Endothelial cell of umbilical vein (primary cell): ENCODE data around the gene FZD2. TPM values are rescaled to one million over a fixed set of nuclear protein-coding genes. Genes with fewer than 3 reads are reported as not detected.

Experiments used
- BruUV-seq: library from RNA; stranded (reverse); fragments of 400-500 nt; replicated peaks from 2 replicates; lab custom pipeline; 2021; lab: Mats Ljungman, UMichigan
- CTCF ChIA-PET: fragments of 300-600, 350-600 bp; sonication (Branson Sonifier 250); formaldehyde crosslinking; loops from one replicate; lab custom pipeline; 2021; ENCODE audit warnings: antibody characterized with exemption, inconsistent platforms; lab: Charles Lee
- POLR2A ChIA-PET: fragments of 300-600, 350-600 bp; sonication (Branson Sonifier 250); formaldehyde crosslinking; loops from one replicate; lab custom pipeline; 2021; ENCODE audit warnings: antibody characterized with exemption, inconsistent platforms; lab: Charles Lee
- DNase-seq: peaks from one replicate; pipeline ENCODE4 v3.0.0-alpha.2; 2011; ENCODE audit warnings: low read depth, low spot score
- FAIRE-seq: peaks from 2 replicates; lab custom pipeline; 2011; peaks lifted over from hg19 to GRCh38; lab: Jason Lieb, UNC
- H2AFZ ChIP-seq: 2 replicates; pipeline ENCODE4 v1.6.0; 2012; ENCODE audit warnings: low read depth, low read length, control low read depth, inconsistent platforms
- H3K27ac ChIP-seq: 2 replicates; pipeline ENCODE4 v1.5.1; 2011; ENCODE audit warnings: low read depth, mild to moderate bottlenecking, control low read depth, low read length, moderate library complexity; ENCODE audit not compliant: insufficient read depth
- H3K27me3 ChIP-seq, 2 experiments: 2 replicates each; pipeline versions ENCODE4 v1.6.0 to v1.6.1; 2011; ENCODE audit warnings: low read length in 2 of 2, mixed read lengths in 1 of 2; ENCODE audit not compliant: control insufficient read depth in 2 of 2, insufficient read depth in 2 of 2
- H3K36me3 ChIP-seq, 2 experiments: 2 replicates in 1 of 2; 3 replicates in 1 of 2; pipeline ENCODE4 v1.5.1; 2011; ENCODE audit warnings: low read length in 2 of 2, mild to moderate bottlenecking in 1 of 2, moderate library complexity in 1 of 2; ENCODE audit not compliant: control insufficient read depth in 2 of 2, insufficient read depth in 2 of 2; ENCODE audit errors: extremely low read depth in 1 of 2
- H3K4me1 ChIP-seq: 3 replicates; pipeline ENCODE4 v1.5.1; 2011; ENCODE audit warnings: mild to moderate bottlenecking, low read length; ENCODE audit not compliant: control insufficient read depth, insufficient read depth; ENCODE audit errors: extremely low read depth
- H3K4me2 ChIP-seq: 2 replicates; pipeline ENCODE4 v1.6.1; 2011; ENCODE audit warnings: low read length, control low read depth, mixed read lengths; ENCODE audit not compliant: insufficient read depth
- H3K4me3 ChIP-seq, 3 experiments: fragments of 200-600 bp in 1 of 3; sonication (generic), shearing (Covaris generic) in 1 of 3; replicated peaks in 1 of 3; 2 replicates each; pipeline ENCODE4 v1.5.1; 2011 to 2016; ENCODE audit warnings: control low read depth in 3 of 3, low read length in 3 of 3, mild to moderate bottlenecking in 2 of 3, inconsistent platforms in 1 of 3, low read depth in 1 of 3, moderate library complexity in 1 of 3; ENCODE audit not compliant: insufficient read depth in 1 of 3
- H3K79me2 ChIP-seq: 2 replicates; pipeline ENCODE4 v1.6.0; 2012; ENCODE audit warnings: low read length, inconsistent platforms; ENCODE audit not compliant: control insufficient read depth, insufficient read depth
- H3K9ac ChIP-seq: replicated peaks from 2 replicates; pipeline ENCODE3; 2011; ENCODE audit warnings: low read length, control low read depth; ENCODE audit not compliant: insufficient read depth; ENCODE audit errors: extremely low read depth
- H3K9me1 ChIP-seq: replicated peaks from 3 replicates; pipeline ENCODE4 v1.6.0; 2011; ENCODE audit warnings: mild to moderate bottlenecking, low read length; ENCODE audit not compliant: control insufficient read depth, insufficient read depth; ENCODE audit errors: extremely low read depth
- H3K9me3 ChIP-seq: replicated peaks from 2 replicates; pipeline ENCODE4 v1.5.1; 2012; ENCODE audit warnings: low read length, inconsistent platforms; ENCODE audit not compliant: control insufficient read depth, insufficient read depth
- H4K20me1 ChIP-seq: replicated peaks from 2 replicates; pipeline ENCODE3; 2011; ENCODE audit warnings: mild to moderate bottlenecking, low read length; ENCODE audit not compliant: control insufficient read depth, insufficient read depth; ENCODE audit errors: extremely low read depth
- CTCF ChIP-seq, 2 donors: IDR thresholded peaks; 1 replicate in 1 of 2; 2 replicates in 1 of 2; pipeline ENCODE4 v1.5.1; 2011; ENCODE audit warnings: low read length in 2 of 2, mild to moderate bottlenecking in 2 of 2, moderate library complexity in 2 of 2, control low read depth in 1 of 2, inconsistent platforms in 1 of 2, low read depth in 1 of 2; ENCODE audit not compliant: insufficient read depth in 1 of 2; ENCODE audit errors: extremely low read depth in 1 of 2
- EZH2 ChIP-seq: IDR thresholded peaks from 2 replicates; pipeline ENCODE4 v1.6.1; 2012; ENCODE audit warnings: borderline replicate concordance, low read depth, mild to moderate bottlenecking, moderate library complexity, low read length, inconsistent platforms; ENCODE audit not compliant: severe bottlenecking
- JUN ChIP-seq: IDR thresholded peaks from 2 replicates; pipeline ENCODE4 v1.6.1; 2011; ENCODE audit warnings: borderline replicate concordance, low read depth; ENCODE audit not compliant: insufficient read length, insufficient read depth
- MYC ChIP-seq: IDR thresholded peaks from one replicate; pipeline ENCODE4 v1.6.1; 2011; ENCODE audit warnings: mild to moderate bottlenecking, low read depth, low read length
- POLR2A ChIP-seq: IDR thresholded peaks from 2 replicates; pipeline ENCODE4 v1.6.1; 2012; ENCODE audit warnings: low read depth, mild to moderate bottlenecking, control low read depth, low read length
- dilution Hi-C: fragments of 300-500 bp; cut with MboI; formaldehyde crosslinking; loops from one replicate; pipeline ENCODE4 v1.15.0; 2019; ENCODE audit warnings: low sequenced_read_pairs; ENCODE audit not compliant: extremely low pct_ligation_motif_present
- intact Hi-C: fragments of 100-400 bp; cut with micrococcal nuclease; formaldehyde crosslinking; loops from one replicate; pipeline ENCODE4 v1.10.0; 2022
- polyA plus RNA-seq, 4 experiments: library from polyadenylated mRNA; depleted of rRNA in 3 of 4; stranded (reverse) in 3 of 4; unstranded in 1 of 4; fragments of >200 nt; gene quantifications; 2 replicates each; pipeline versions ENCODE4 v1.2.1 to v1.2.3, GENCODE V29; 2011 to 2012; ENCODE audit warnings: missing spikeins in 1 of 4
- total RNA-seq: library from RNA; stranded (reverse); gene quantifications from 2 replicates; pipeline ENCODE4 v1.2.3, GENCODE V29; 2021

FZD2 gene
- total and polyA plus RNA-seq, 2 donors (not counting 3 experiments of a cell fraction or from before 2014, with no cell fraction given) = 5.8 to 14.0 TPM

GRCh38 chr17:44541884-44542581, 15.3 kb upstream of the FZD2 start:
- Histone ChIP-seq H3K79me2 (no peaks in the 10 kb centered on the region), H3K4me3 (no peak overlapping the region), H3K27ac (no peak overlapping the region), H3K9me3 (no peaks in the 10 kb centered on the region), H3K4me1 (peaks cover 6% of the 10 kb centered on the region), H3K27me3 (peaks cover 4 to 12% of the 10 kb centered on the region in 2 experiments), H3K9ac (no peak overlapping the region), H3K9me1 (no peaks in the 10 kb centered on the region), H2AFZ (no peak overlapping the region), H3K36me3 (no peaks in the 10 kb centered on the region), H4K20me1 (no peaks in the 10 kb centered on the region), H3K4me2 (no peak overlapping the region)
- TF ChIP-seq POLR2A (no peak), EZH2 (no peak), CTCF (IDR thresholded peaks at IDR 0.05; ENCODE audit: extremely low read depth in 1 of 2, insufficient read depth in 1 of 2, low read depth in 1 of 2, low read length in 2 of 2) (no peak), MYC (no peak), JUN (no peak)
- DNase-seq (no peak), FAIRE-seq (no peak)
- BruUV-seq = no TSS peak
- intact Hi-C loops = no loop called here
- dilution Hi-C loops = no loop called here
- POLR2A ChIA-PET = no interaction called here
- CTCF ChIA-PET = interaction anchor here (0.9 kb wide), 1 partner anchor 179 kb away, joined by 3 read pairs; the partner anchor contains the start of gene FAM171A2
